ENCODE data around the gene PRDM16.

PRDM16 gene

GRCh38 chr1:3156936-3157335, 87.9 kb downstream of the PRDM16 start:
- Histone ChIP-seq H3K27ac (ENCODE audit: low read length) (no peak overlapping the region), H4K20me1 (ENCODE audit: insufficient read depth, low read length) (no peaks in the 10 kb centered on the region), H3K79me2 (ENCODE audit: insufficient read depth, low read length) (no peaks in the 10 kb centered on the region), H3K4me2 (ENCODE audit: insufficient read depth, low read length) (no peak overlapping the region), H3K9me3 (ENCODE audit: insufficient read depth, low read length, severe bottlenecking) (no peaks in the 10 kb centered on the region), H3K27me3 (ENCODE audit: insufficient read depth, low read length, poor library complexity) (no peaks in the 10 kb centered on the region), H3K36me3 (ENCODE audit: insufficient read depth, low read length) (no peaks in the 10 kb centered on the region), H3K9ac (ENCODE audit: low read depth, low read length) (no peak overlapping the region), H3K4me3 (ENCODE audit: low read depth in 1 of 2, low read length in 2 of 2) (no peak overlapping the region), H3K4me1 (ENCODE audit: insufficient read depth, low read length) (no peaks in the 10 kb centered on the region), H2AFZ (ENCODE audit: low read depth, low read length) (no peak overlapping the region)
- DNase-seq: no peak
- no peak for ATAC-seq (ENCODE audit: insufficient read depth, low read depth)
- TF ChIP-seq EZH2 (IDR thresholded peaks at IDR 0.05; ENCODE audit: borderline replicate concordance, low read depth, low read length, severe bottlenecking): no peak
- no peak for TF ChIP-seq CTCF (IDR thresholded peaks at IDR 0.05; ENCODE audit: borderline replicate concordance, extremely low read depth, low read length, poor library complexity, severe bottlenecking)

GRCh38 chr1:3158347-3158746, 89.3 kb downstream of the PRDM16 start:
- no peak overlapping the region for H3K27ac ChIP-seq (ENCODE audit: low read length)
- H4K20me1 ChIP-seq (ENCODE audit: insufficient read depth, low read length): no peaks in the 10 kb centered on the region
- no peaks in the 10 kb centered on the region for H3K27me3 ChIP-seq (ENCODE audit: insufficient read depth, low read length, poor library complexity)
- DNase-seq (no peak), ATAC-seq (ENCODE audit: insufficient read depth, low read depth) (no peak)
- H3K36me3 ChIP-seq (ENCODE audit: insufficient read depth, low read length): no peaks in the 10 kb centered on the region
- H3K4me3 ChIP-seq (ENCODE audit: low read depth in 1 of 2, low read length in 2 of 2): no peak overlapping the region
- H3K4me1 ChIP-seq (ENCODE audit: insufficient read depth, low read length): no peaks in the 10 kb centered on the region
- H3K9me3 ChIP-seq (ENCODE audit: insufficient read depth, low read length, severe bottlenecking): no peaks in the 10 kb centered on the region
- no peaks in the 10 kb centered on the region for H3K79me2 ChIP-seq (ENCODE audit: insufficient read depth, low read length)
- no peak overlapping the region for H2AFZ ChIP-seq (ENCODE audit: low read depth, low read length)
- no peak overlapping the region for H3K9ac ChIP-seq (ENCODE audit: low read depth, low read length)
- H3K4me2 ChIP-seq (ENCODE audit: insufficient read depth, low read length): no peak overlapping the region
- TF ChIP-seq CTCF (IDR thresholded peaks at IDR 0.05; ENCODE audit: borderline replicate concordance, extremely low read depth, low read length, poor library complexity, severe bottlenecking) (no peak), EZH2 (IDR thresholded peaks at IDR 0.05; ENCODE audit: borderline replicate concordance, low read depth, low read length, severe bottlenecking) (no peak)

- Histone ChIP-seq H2AFZ (ENCODE audit: low read depth, low read length) (no peak overlapping the region), H4K20me1 (ENCODE audit: insufficient read depth, low read length) (no peaks in the 10 kb centered on the region), H3K79me2 (ENCODE audit: insufficient read depth, low read length) (no peaks in the 10 kb centered on the region), H3K9ac (ENCODE audit: low read depth, low read length) (no peak overlapping the region), H3K4me3 (ENCODE audit: low read depth in 1 of 2, low read length in 2 of 2) (no peak overlapping the region), H3K27me3 (ENCODE audit: insufficient read depth, low read length, poor library complexity) (no peaks in the 10 kb centered on the region), H3K4me1 (ENCODE audit: insufficient read depth, low read length) (no peaks in the 10 kb centered on the region), H3K9me3 (ENCODE audit: insufficient read depth, low read length, severe bottlenecking) (no peaks in the 10 kb centered on the region), H3K4me2 (ENCODE audit: insufficient read depth, low read length) (no peak overlapping the region), H3K36me3 (ENCODE audit: insufficient read depth, low read length) (no peaks in the 10 kb centered on the region), H3K27ac (ENCODE audit: low read length) (no peak overlapping the region)
- ATAC-seq (ENCODE audit: insufficient read depth, low read depth): no peak
- no peak for TF ChIP-seq EZH2 (IDR thresholded peaks at IDR 0.05; ENCODE audit: borderline replicate concordance, low read depth, low read length, severe bottlenecking)
- TF ChIP-seq CTCF (IDR thresholded peaks at IDR 0.05; ENCODE audit: borderline replicate concordance, extremely low read depth, low read length, poor library complexity, severe bottlenecking): no peak
- no peak for DNase-seq
These were observed 90.1 kb downstream of the PRDM16 start for GRCh38 chr1:3159121-3159520.

GRCh38 chr1:3159996-3160395, 91.0 kb downstream of the PRDM16 start:
- TF ChIP-seq CTCF (IDR thresholded peaks at IDR 0.05; ENCODE audit: borderline replicate concordance, extremely low read depth, low read length, poor library complexity, severe bottlenecking) (no peak), EZH2 (IDR thresholded peaks at IDR 0.05; ENCODE audit: borderline replicate concordance, low read depth, low read length, severe bottlenecking) (no peak)
- H2AFZ ChIP-seq (ENCODE audit: low read depth, low read length): no peak overlapping the region
- H3K79me2 ChIP-seq (ENCODE audit: insufficient read depth, low read length): no peaks in the 10 kb centered on the region
- no peaks in the 10 kb centered on the region for H3K36me3 ChIP-seq (ENCODE audit: insufficient read depth, low read length)
- H4K20me1 ChIP-seq (ENCODE audit: insufficient read depth, low read length): no peaks in the 10 kb centered on the region
- no peak overlapping the region for H3K4me2 ChIP-seq (ENCODE audit: insufficient read depth, low read length)
- no peaks in the 10 kb centered on the region for H3K9me3 ChIP-seq (ENCODE audit: insufficient read depth, low read length, severe bottlenecking)
- H3K4me3 ChIP-seq (ENCODE audit: low read depth in 1 of 2, low read length in 2 of 2): no peak overlapping the region
- H3K27ac ChIP-seq (ENCODE audit: low read length): no peak overlapping the region
- ATAC-seq (ENCODE audit: insufficient read depth, low read depth) (no peak), DNase-seq (no peak)
- no peaks in the 10 kb centered on the region for H3K27me3 ChIP-seq (ENCODE audit: insufficient read depth, low read length, poor library complexity)
- H3K9ac ChIP-seq (ENCODE audit: low read depth, low read length): no peak overlapping the region
- no peaks in the 10 kb centered on the region for H3K4me1 ChIP-seq (ENCODE audit: insufficient read depth, low read length)
